Measurements from ENCODE around the gene GNAI1. TPM values are rescaled to one million over a fixed set of nuclear protein-coding genes. Genes with fewer than 3 reads are reported as not detected.
"Not testable (repeated sequence)": the region's sequence is repeated elsewhere in the genome, so short reads cannot be mapped to it uniquely, and the experiment has no call there.

Gene GNAI1
- total RNA-seq, 1 donor = 73.8 TPM

DNA sequence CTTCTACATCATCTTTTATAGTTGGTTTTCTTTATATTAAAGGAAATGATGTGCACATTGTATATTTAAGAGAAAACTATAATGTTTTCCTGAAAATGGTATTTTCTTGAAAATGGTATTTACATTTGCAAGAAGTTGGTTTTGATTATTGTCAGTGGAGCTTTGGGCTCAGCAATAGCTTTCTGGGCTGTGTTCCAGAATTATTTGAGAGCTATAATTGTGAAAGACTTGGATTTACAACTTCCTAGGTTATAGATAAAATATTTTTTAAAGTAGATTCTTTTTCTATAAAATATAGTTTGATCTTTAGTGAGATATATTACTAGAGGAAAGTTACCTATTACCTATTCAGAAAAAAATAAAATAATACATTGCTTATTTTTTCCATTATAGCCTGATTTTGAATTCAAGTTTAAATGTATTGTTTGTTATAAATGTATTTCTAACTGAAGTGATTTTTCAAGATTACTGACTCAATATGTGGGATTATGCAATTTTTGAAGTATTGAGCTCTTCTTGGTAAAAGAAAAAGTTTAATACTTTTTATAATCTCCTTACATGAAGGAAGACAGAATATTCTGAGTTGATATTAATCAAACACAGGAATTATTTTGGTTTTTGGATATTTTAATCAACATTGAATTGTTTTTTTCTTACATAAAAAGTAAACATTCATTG lies 20.2 kb downstream of the GNAI1 start:
- H3K4me3 ChIP-seq (ENCODE audit: low read depth, low read length) = no peak overlapping the region
- TF ChIP-seq, protein P1, sequence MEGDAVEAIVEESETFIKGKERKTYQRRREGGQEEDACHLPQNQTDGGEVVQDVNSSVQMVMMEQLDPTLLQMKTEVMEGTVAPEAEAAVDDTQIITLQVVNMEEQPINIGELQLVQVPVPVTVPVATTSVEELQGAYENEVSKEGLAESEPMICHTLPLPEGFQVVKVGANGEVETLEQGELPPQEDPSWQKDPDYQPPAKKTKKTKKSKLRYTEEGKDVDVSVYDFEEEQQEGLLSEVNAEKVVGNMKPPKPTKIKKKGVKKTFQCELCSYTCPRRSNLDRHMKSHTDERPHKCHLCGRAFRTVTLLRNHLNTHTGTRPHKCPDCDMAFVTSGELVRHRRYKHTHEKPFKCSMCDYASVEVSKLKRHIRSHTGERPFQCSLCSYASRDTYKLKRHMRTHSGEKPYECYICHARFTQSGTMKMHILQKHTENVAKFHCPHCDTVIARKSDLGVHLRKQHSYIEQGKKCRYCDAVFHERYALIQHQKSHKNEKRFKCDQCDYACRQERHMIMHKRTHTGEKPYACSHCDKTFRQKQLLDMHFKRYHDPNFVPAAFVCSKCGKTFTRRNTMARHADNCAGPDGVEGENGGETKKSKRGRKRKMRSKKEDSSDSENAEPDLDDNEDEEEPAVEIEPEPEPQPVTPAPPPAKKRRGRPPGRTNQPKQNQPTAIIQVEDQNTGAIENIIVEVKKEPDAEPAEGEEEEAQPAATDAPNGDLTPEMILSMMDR (IDR thresholded peaks at IDR 0.05; ENCODE audit: insufficient read depth, low read depth, low read length) = no peak
- DNase-seq (ENCODE audit: low read depth) = peak; percentile 91

- TF ChIP-seq, protein P1 (IDR thresholded peaks at IDR 0.05; ENCODE audit: insufficient read depth, low read depth, low read length) = no peak
- no peak for DNase-seq (ENCODE audit: low read depth)
- H3K4me3 ChIP-seq (ENCODE audit: low read depth, low read length) = no peak overlapping the region
Observed at GRCh38 chr7:80155374-80155773, 20.7 kb downstream of the GNAI1 start.

- H3K4me3 ChIP-seq (ENCODE audit: low read depth, low read length) = not testable (repeated sequence)
Observed at GRCh38 chr7:80157770-80158169, 23.1 kb downstream of the GNAI1 start.

DNA sequence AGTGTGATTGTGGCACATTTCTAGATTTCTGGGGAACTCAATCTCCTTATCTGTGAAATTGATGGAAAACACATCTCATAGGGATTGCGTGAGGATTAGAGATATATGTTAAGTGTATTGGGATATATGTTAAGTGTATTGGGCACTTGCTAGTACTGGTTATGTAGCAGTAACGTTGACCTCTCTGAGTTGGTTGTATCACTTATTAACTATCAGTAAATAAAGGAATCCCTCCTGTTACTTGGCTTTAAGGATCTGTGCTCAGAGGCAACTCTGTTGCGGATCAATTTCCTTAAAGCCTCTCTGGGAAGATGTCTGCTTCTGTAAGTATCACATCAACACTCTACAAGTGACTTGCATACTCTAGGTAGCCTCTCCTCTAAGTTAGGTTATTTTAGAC lies 25.2 kb downstream of the GNAI1 start:
- no peak for DNase-seq (ENCODE audit: low read depth)
- TF ChIP-seq, protein P1 (IDR thresholded peaks at IDR 0.05; ENCODE audit: insufficient read depth, low read depth, low read length) = no peak
- H3K4me3 ChIP-seq (ENCODE audit: low read depth, low read length) = no peak overlapping the region

More at GRCh38 chr7:80157770-80158169, 23.1 kb downstream of the GNAI1 start:
- not testable (repeated sequence) for DNase-seq (ENCODE audit: low read depth)

DNA sequence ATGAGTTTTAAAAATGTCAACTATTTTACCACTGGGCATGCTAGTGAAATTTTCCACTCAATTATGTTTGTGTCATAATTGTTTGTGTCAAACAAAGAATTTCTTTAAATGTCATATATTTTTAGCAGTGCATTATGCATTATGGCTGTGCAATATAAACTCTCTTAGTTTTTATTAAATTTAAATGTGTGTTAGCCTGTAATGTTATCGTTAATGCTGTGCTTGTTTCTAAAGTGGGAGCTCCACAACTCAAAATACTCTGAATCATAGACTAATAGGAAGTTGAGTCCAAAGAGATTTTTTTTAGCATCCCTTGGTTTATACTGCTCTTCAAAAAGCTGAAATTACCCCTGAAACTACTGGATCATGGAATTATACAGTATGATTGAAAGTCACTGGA lies 26.8 kb downstream of the GNAI1 start:
- no peak for DNase-seq (ENCODE audit: low read depth)
- no peak overlapping the region for H3K4me3 ChIP-seq (ENCODE audit: low read depth, low read length)
- TF ChIP-seq, protein P1 (IDR thresholded peaks at IDR 0.05; ENCODE audit: insufficient read depth, low read depth, low read length) = no peak

DNA sequence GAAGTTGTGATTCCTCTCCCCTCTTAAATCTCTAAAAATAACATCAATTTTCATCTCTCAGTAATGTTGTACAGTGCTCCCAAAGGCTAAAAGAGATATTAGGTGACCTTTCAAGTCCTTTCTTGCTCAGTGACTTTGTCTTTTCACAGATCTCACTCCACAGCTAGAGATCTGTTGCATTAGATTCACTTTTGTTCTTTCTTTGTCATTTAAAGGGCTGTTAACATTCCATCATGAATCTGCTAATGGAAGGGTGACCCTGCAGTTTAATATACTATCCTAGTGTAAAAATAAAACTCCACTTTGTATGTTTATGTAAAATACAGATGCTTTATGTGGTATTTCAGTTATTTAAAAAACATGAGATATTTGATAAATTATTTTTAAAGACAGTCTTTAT lies 30.5 kb downstream of the GNAI1 start:
- TF ChIP-seq, protein P1 (IDR thresholded peaks at IDR 0.05; ENCODE audit: insufficient read depth, low read depth, low read length) = no peak
- DNase-seq (ENCODE audit: low read depth) = no peak
- no peak overlapping the region for H3K4me3 ChIP-seq (ENCODE audit: low read depth, low read length)

- H3K4me3 ChIP-seq (ENCODE audit: low read depth, low read length) = no peak overlapping the region
- no peak for DNase-seq (ENCODE audit: low read depth)
- TF ChIP-seq, protein P1 (IDR thresholded peaks at IDR 0.05; ENCODE audit: insufficient read depth, low read depth, low read length) = no peak
Observed at GRCh38 chr7:80170445-80170844, 35.8 kb downstream of the GNAI1 start.

Measured in fibroblast of villous mesenchyme (primary cell).